IMR-90 (cell line): ENCODE results near the gene MALT1. TPM values are rescaled to one million over a fixed set of nuclear protein-coding genes. Genes with fewer than 3 reads are reported as not detected.

Experiments used
- ATAC-seq: fragments of 200-7000 bp; cut with Tn5 transposase; 2 replicates; pipeline ENCODE4 v1.9.1; 2020; ENCODE audit warnings: low read depth, mild to moderate bottlenecking, moderate library complexity
- BruUV-seq: library from RNA; stranded (reverse); fragments of 400-500 nt; replicated peaks from 2 replicates; lab custom pipeline; 2021; lab: Mats Ljungman, UMichigan
- CTCF ChIA-PET: fragments of 300-600 bp; formaldehyde crosslinking; extraction: SDS; loops from one replicate; lab custom pipeline; 2021; ENCODE audit warnings: antibody characterized with exemption; lab: Yijun Ruan, JAX
- POLR2A ChIA-PET: fragments of 300-600 bp; sonication (Branson Sonifier 250); formaldehyde crosslinking; loops from one replicate; lab custom pipeline; 2022; ENCODE audit warnings: antibody characterized with exemption; ENCODE audit not compliant: unreplicated experiment; lab: Charles Lee
- DNase-seq: peaks from one replicate; pipeline ENCODE4 v3.0.0; 2013
- H2AFZ ChIP-seq: replicated peaks from 2 replicates; pipeline ENCODE3; 2013; ENCODE audit warnings: low read length, mild to moderate bottlenecking; ENCODE audit not compliant: poor library complexity
- H2AK5ac ChIP-seq: 2 replicates; pipeline ENCODE4 v1.6.1; 2013; ENCODE audit warnings: low read depth, low read length, inconsistent platforms
- H2AK9ac ChIP-seq: replicated peaks from 2 replicates; pipeline ENCODE3; 2013; ENCODE audit warnings: mild to moderate bottlenecking, low read depth, low read length, moderate library complexity; ENCODE audit not compliant: poor library complexity
- H2BK120ac ChIP-seq: 2 replicates; pipeline ENCODE4 v1.6.1; 2013; ENCODE audit warnings: low read depth, low read length, inconsistent platforms
- H2BK15ac ChIP-seq: 3 replicates; pipeline ENCODE4 v1.6.1; 2013; ENCODE audit warnings: low read depth, low read length, inconsistent platforms
- H2BK20ac ChIP-seq: 2 replicates; pipeline ENCODE4 v1.6.1; 2013; ENCODE audit warnings: low read depth, mild to moderate bottlenecking, inconsistent platforms, low read length, moderate library complexity
- H2BK5ac ChIP-seq: 2 replicates; pipeline ENCODE4 v1.6.1; 2013; ENCODE audit warnings: mild to moderate bottlenecking, low read depth, low read length, inconsistent platforms; ENCODE audit not compliant: poor library complexity, severe bottlenecking
- H3K14ac ChIP-seq: replicated peaks from 2 replicates; pipeline ENCODE4 v1.6.1; 2013; ENCODE audit warnings: low read depth, low read length, inconsistent platforms
- H3K18ac ChIP-seq: 2 replicates; pipeline ENCODE4 v1.6.1; 2013; ENCODE audit warnings: low read depth, low read length, control low read depth
- H3K23ac ChIP-seq: 2 replicates; pipeline ENCODE4 v1.6.1; 2013; ENCODE audit warnings: low read depth, low read length, inconsistent platforms
- H3K27ac ChIP-seq: 2 replicates; pipeline ENCODE4 v1.5.1; 2013; ENCODE audit warnings: mild to moderate bottlenecking, control low read depth, low read length; ENCODE audit not compliant: insufficient read depth
- H3K27me3 ChIP-seq: 2 replicates; pipeline ENCODE4 v1.6.1; 2013; ENCODE audit warnings: low read length; ENCODE audit not compliant: control insufficient read depth, insufficient read depth
- H3K36me3 ChIP-seq: 2 replicates; pipeline ENCODE4 v1.6.1; 2013; ENCODE audit warnings: low read length, mixed read lengths; ENCODE audit not compliant: control insufficient read depth, insufficient read depth
- H3K4ac ChIP-seq: 2 replicates; pipeline ENCODE4 v1.6.1; 2013; ENCODE audit warnings: low read depth, low read length, inconsistent platforms
- H3K4me1 ChIP-seq: 2 replicates; pipeline ENCODE4 v1.6.1; 2013; ENCODE audit warnings: low read length, mixed read lengths; ENCODE audit not compliant: control insufficient read depth, insufficient read depth
- H3K4me2 ChIP-seq: 2 replicates; pipeline ENCODE4 v1.6.1; 2013; ENCODE audit warnings: low read depth, mild to moderate bottlenecking, control low read depth, low read length, moderate library complexity
- H3K4me3 ChIP-seq: 2 replicates; pipeline ENCODE4 v1.5.1; 2013; ENCODE audit warnings: low read depth, mild to moderate bottlenecking, control low read depth, low read length, moderate library complexity; ENCODE audit not compliant: insufficient read depth
- H3K56ac ChIP-seq: 2 replicates; pipeline ENCODE4 v1.6.1; 2013; ENCODE audit warnings: low read length, inconsistent platforms; ENCODE audit not compliant: insufficient read depth; ENCODE audit errors: extremely low read depth
- H3K79me1 ChIP-seq, 2 experiments: 2 replicates each; pipeline ENCODE4 v1.6.1; 2013; ENCODE audit warnings: low read length in 2 of 2, inconsistent platforms in 1 of 2, low read depth in 1 of 2
- H3K9ac ChIP-seq: 2 replicates; pipeline ENCODE4 v1.6.1; 2013; ENCODE audit warnings: low read depth, low read length, control low read depth
- H3K9me1 ChIP-seq: 2 replicates; pipeline ENCODE4 v1.6.1; 2013; ENCODE audit warnings: low read length, inconsistent platforms; ENCODE audit not compliant: insufficient read depth
- H3K9me3 ChIP-seq: 2 replicates; pipeline ENCODE4 v1.6.1; 2013; ENCODE audit warnings: low read length; ENCODE audit not compliant: control insufficient read depth, insufficient read depth
- H4K20me1 ChIP-seq: 2 replicates; pipeline ENCODE4 v1.6.1; 2013; ENCODE audit warnings: low read length, inconsistent platforms; ENCODE audit not compliant: insufficient read depth
- H4K5ac ChIP-seq: 2 replicates; pipeline ENCODE4 v1.6.1; 2013; ENCODE audit warnings: mild to moderate bottlenecking, low read depth, low read length, control low read depth
- H4K8ac ChIP-seq, 2 experiments: 2 replicates each; pipeline ENCODE4 v1.6.1; 2013; ENCODE audit warnings: low read depth in 2 of 2, low read length in 2 of 2, control low read depth in 1 of 2, inconsistent platforms in 1 of 2
- H4K91ac ChIP-seq: 2 replicates; pipeline ENCODE4 v1.6.1; 2013; ENCODE audit warnings: low read depth, low read length, inconsistent platforms; ENCODE audit not compliant: insufficient read depth
- POLR2A ChIP-seq: IDR thresholded peaks from 2 replicates; pipeline ENCODE4 v1.6.1; 2012; ENCODE audit warnings: mild to moderate bottlenecking, low read depth, low read length
- RAD21 ChIP-seq: IDR thresholded peaks from 2 replicates; pipeline ENCODE4 v1.6.1; 2012; ENCODE audit warnings: low read length, improper control_type of control experiment
- WGBS, 2 experiments: methylation state at CpG; one replicate each; pipeline versions ENCODE4 v1.1.5 to v1.1.7; 2013; ENCODE audit warnings: missing lambda C conversion rate in 2 of 2; ENCODE audit not compliant: insufficient read length in 1 of 2; ENCODE audit errors: extremely low coverage in 2 of 2; 5-methylcytosine and 5-hydroxymethylcytosine counted together
- dilution Hi-C: fragments of 300-500 bp; cut with HindIII; formaldehyde crosslinking; loops from one replicate; pipeline ENCODE4 v1.14.3; 2018; ENCODE audit warnings: low sequenced_read_pairs; ENCODE audit not compliant: unreplicated experiment
- in situ Hi-C: fragments of 300-500 bp; cut with MboI; formaldehyde crosslinking; loops from 3 replicates; pipeline ENCODE4 v1.14.3; 2019; ENCODE audit warnings: low sequenced_read_pairs, inconsistent platforms, mixed read lengths
- intact Hi-C: fragments of 100-400 bp; cut with micrococcal nuclease; formaldehyde crosslinking; loops from 2 replicates; pipeline ENCODE4 v1.10.0; 2022
- polyA plus RNA-seq, 3 experiments: library from polyadenylated mRNA; depleted of rRNA; stranded (reverse); fragments of >200 nt; gene quantifications; 2 replicates each; pipeline ENCODE4 v1.2.3, GENCODE V29; 2012; ENCODE audit warnings: low replicate concordance in 1 of 3
- total RNA-seq: library from RNA; depleted of rRNA; stranded (reverse); fragments of >200 nt; gene quantifications from 2 replicates; pipeline ENCODE4 v1.2.3, GENCODE V29; 2012

MALT1 gene
- total and polyA plus RNA-seq, 2 of the 4 experiments (the other 2 are of a cell fraction) = 8.3 to 25.3 TPM

- Histone ChIP-seq H4K8ac (no peak overlapping the region), H3K4me1 (no peaks in the 10 kb centered on the region), H3K79me1 (no peaks in the 10 kb centered on the region), H3K18ac (no peak overlapping the region), H2BK120ac (no peak overlapping the region), H3K4me2 (no peak overlapping the region), H3K9me1 (no peaks in the 10 kb centered on the region), H2AK5ac (0 out of 2 replicates have a peak overlapping the region, but pooled peaks have one; percentile 26), H3K9me3 (no peaks in the 10 kb centered on the region), H2BK5ac (no peak overlapping the region), H2BK20ac (no peak overlapping the region), H4K5ac (no peak overlapping the region), H2BK15ac (no peak overlapping the region), H3K23ac (no peak overlapping the region), H2AK9ac (peak overlapping the region; percentile 19), H3K4ac (no peak overlapping the region; the same call in 1 of the 2 replicates), H3K27ac (no peak overlapping the region), H4K20me1 (no peaks in the 10 kb centered on the region), H3K4me3 (no peak overlapping the region), H3K56ac (no peak overlapping the region), H3K9ac (no peak overlapping the region), H4K91ac (no peak overlapping the region), H3K27me3 (peaks cover 18% of the 10 kb centered on the region), H3K14ac (no peak overlapping the region), H3K36me3 (no peaks in the 10 kb centered on the region), H2AFZ (no peak overlapping the region)
- intact Hi-C loops = loop anchor here (5.0 to 10.0 kb wide), 3 partner anchors 268 to 880 kb away; partner anchors contain the start of gene NEDD4L
- no TSS peak for BruUV-seq
- DNase-seq (no peak), ATAC-seq (no peak)
- dilution Hi-C loops = no loop called here
- ChIA-PET POLR2A (interaction anchor here (0.5 kb wide), 1 partner anchor 167 kb away, joined by 5 read pairs; no protein-coding TSS in a partner anchor), CTCF (interaction anchor here (1.5 to 2.9 kb wide), 2 partner anchors 9 to 233 kb away, joined by 16 to 32 read pairs; no protein-coding TSS in a partner anchor)
- no CpG with 5 or more reads among the region's 10 CpGs for WGBS, 2 experiments
- TF ChIP-seq RAD21 = no peak
- TF ChIP-seq POLR2A = no peak
- in situ Hi-C loops = loop anchor here (5.0 to 10.0 kb wide), 2 partner anchors 235 to 718 kb away; partner anchors contain the start of gene NEDD4L
Measured at GRCh38 chr18:58762781-58763171, 91.5 kb downstream of the MALT1 start.
